ENCODE measurements around the gene TSPAN4.

The TSPAN4 gene

GRCh38 chr11:836274-836673, 6.4 kb upstream of the TSPAN4 start:
- no peak for DNase-seq (ENCODE audit: low read depth in 2 of 2)

GRCh38 chr11:836700-837099, 6.0 kb upstream of the TSPAN4 start:
- DNase-seq (ENCODE audit: low read depth in 2 of 2), result no peak

DNA sequence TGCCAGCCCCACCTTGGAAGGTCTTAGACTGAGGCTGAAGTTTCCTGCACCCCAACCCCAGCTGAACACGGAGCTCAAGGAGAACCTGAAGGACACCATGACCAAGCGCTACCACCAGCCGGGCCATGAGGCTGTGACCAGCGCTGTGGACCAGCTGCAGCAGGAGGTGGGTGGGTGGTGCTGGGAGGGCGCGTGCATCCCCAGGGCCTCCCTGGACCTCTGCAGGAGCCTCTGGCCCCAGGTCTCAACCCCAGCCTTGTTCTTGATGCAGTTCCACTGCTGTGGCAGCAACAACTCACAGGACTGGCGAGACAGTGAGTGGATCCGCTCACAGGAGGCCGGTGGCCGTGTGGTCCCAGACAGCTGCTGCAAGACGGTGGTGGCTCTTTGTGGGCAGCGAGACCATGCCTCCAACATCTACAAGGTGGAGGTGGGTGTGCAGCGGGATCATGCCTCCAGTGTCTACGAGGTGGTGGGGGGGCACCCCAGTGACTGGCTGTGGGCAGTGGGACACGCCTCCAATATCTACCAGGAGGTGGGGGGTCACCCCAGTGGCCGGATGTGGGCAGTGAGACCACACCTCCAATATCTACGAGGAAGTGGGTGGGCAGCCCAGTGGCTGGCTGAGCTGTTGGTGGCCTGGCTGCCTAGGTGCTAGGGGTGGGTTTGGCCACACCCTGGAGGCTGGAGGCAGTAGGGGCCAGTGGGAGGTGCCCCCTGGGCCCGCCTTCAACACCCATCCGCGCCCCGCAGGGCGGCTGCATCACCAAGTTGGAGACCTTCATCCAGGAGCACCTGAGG, 5.3 kb upstream of the TSPAN4 start:
- no peak for DNase-seq (ENCODE audit: low read depth in 2 of 2)

DNA sequence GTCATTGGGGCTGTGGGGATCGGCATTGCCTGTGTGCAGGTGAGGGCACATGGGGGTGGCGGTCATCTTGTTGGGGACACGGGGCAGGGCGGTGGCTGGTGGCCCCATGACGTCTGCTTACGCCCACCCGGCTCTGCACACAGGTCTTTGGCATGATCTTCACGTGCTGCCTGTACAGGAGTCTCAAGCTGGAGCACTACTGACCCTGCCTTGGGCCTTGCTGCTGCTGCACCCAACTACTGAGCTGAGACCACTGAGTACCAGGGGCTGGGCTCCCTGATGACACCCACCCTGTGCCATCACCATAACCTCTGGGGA, 4.7 kb upstream of the TSPAN4 start:
- no peak for DNase-seq (ENCODE audit: low read depth in 2 of 2)

- DNase-seq (ENCODE audit: low read depth in 2 of 2), result no peak
These were observed 4.0 kb upstream of the TSPAN4 start for GRCh38 chr11:838441-839279.

GRCh38 chr11:839280-839623, 3.4 kb upstream of the TSPAN4 start:
- no peak for DNase-seq (ENCODE audit: low read depth in 2 of 2)

GRCh38 chr11:839875-840617, 2.6 kb upstream of the TSPAN4 start:
- DNase-seq (ENCODE audit: low read depth in 2 of 2), result no peak

GRCh38 chr11:841981-842369, 677 bp upstream of the TSPAN4 start:
- no peak for DNase-seq (ENCODE audit: low read depth in 2 of 2)

DNA sequence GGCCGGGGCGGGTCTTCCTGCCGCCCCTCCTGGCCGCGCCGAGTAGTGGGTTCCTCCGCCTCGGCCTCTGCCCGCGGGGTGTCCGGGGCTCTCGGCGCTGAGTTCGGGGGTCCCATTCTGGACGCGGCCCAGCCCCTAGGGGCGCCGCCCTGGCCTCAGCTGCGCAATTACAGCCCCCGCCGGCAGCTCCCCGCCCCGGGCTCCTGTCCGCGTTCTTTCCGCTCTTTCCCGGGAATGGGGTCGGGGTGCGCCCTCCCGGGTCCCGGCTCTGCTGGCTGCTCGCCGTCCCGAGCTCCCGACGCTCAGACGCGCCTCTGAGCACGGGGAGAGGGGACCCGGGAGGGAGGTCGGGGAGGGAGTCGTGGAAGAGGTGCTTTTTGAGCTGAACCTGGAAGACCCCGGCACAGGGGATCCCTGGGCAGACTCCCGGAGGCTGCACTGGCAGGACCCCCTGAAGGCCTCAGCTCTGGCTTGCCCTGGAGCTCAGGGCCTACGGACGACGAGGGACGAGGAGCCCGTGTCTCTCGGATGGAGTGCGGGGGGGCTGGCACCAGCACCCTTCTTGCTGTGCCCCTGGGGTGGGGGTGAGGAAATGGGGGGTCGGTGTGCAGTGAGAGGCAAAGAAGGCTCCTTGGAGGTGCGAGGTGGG, 558 bp downstream of the TSPAN4 start:
- DNase-seq (ENCODE audit: low read depth in 2 of 2), result no peak

DNA sequence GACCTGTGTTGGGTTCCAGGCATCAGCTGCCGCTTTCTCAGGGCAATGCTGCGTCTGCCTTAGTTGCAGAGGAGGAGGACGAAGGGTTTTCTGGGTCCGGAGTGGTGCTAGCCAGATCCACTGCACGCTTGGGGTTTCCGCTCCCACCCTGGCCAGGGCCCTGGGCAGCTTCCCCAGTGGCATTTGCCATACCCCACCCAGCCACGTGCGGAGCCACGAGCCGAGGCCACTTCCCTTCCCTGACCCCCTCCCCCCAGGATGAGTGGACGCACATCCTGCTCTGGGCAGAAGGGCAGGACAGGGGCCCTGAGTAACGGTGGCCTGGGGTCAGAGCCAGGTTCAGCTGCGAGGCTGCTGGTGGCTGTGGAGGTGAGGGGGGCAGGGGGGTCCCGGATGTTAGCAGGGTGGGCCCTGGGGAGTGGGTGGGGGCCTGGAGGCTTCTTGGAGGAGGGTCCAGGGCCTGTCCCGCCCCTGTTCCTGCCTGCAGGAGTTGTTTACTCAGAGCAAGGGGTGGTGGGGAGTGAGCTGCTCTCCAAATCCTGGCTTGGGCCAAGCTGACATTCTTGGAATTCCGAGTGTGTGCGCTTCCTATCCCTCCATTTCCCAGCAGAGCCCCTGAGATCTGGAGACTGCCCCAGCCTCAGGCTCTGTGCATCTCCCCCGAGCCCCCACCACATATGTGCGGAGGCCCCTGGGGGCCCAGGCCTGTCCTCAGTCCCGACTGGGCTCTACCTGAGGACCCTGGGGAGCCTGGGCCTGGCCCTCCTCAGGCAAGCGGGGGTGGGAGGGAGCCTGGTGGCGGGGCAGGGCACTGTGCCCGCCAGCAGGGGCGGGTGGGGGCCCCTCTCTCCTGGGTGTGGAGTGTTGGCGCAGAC, 1.4 kb downstream of the TSPAN4 start:
- no peak for DNase-seq (ENCODE audit: low read depth in 2 of 2)

- DNase-seq (ENCODE audit: low read depth in 2 of 2), result no peak
These were observed 2.3 kb downstream of the TSPAN4 start for GRCh38 chr11:844693-845644.

DNA sequence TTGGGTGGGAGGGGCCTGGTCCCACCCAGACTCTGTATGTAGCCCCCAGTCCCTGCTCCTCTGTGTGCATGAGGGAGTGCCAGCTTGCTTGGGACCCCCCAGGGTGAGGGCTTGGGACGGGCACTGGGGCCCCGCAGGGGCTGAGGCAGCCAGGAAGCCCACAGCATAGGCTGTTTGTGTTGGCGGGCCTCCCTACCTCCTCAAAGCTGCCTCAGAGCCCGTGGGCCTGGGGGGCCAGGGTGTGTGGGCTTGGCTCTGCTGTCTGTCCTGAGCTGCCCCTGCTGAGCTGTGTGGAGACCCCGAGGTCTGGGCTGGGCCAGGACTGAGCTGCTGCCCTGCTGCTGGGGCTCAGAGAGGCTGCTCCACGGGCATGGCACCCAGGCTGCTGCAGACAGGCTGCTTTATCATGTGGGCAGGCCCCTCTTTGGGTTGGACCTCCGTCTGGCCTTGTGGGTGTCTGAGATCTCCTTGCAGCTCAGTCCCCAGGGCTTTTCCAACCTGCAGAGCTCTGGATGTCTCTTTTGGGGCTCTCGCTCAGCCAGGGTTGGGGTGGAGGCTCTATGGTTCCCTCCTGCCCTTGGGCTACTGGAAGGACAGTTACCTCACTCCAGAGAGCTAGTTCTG, 3.3 kb downstream of the TSPAN4 start:
- DNase-seq (ENCODE audit: low read depth in 2 of 2), result no peak

GRCh38 chr11:846496-847098, 3.9 kb downstream of the TSPAN4 start:
- DNase-seq (ENCODE audit: low read depth in 2 of 2), result no peak

DNA sequence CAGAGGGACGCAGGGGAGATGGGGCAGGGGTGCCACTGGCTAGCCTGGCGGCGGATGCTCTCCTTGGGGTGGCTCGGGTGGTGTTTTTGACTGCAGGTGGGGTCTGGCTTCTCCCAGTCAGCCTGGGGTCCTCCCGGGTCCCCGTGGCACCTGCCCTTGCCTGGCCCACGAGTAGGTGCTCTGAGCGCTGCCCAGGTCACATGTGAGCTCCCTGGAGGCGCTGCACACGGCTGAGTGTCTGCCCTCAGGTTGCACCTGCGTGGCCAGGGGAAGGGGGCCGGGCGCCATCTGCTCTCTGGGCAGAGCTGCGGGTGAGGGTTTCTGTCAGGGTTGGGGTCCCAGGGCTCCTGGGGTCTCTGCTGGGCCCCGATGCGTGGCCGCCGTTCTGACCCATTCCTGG, 5.2 kb downstream of the TSPAN4 start:
- DNase-seq (ENCODE audit: low read depth in 2 of 2), result no peak

DNA sequence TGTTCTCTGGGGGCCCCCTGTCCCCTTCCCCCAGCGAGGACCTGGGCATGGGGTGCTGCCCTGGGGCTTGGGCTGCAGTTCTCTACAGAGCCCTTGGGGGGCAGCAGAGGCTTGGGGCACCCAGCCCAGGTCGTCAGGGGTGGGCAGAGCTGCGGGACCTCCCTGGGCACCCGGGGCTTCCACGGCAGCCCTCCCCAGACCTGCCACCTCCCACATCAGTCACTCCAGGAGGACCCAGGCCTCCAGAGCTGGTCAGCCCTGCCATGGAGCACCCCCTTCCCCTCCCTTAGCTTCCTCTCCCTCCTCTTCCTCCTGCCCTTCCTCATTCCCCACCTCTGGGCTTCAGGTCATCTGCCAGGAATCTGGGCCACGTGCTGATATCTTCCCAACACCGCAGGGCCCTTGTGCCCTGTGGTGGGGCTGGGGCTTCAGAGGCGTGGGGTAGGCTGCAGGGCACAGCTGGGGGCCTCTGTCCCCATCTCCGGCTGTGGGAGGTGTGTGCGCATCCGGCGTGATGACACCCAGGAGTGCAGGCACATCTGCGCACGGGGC, 5.8 kb downstream of the TSPAN4 start:
- DNase-seq (ENCODE audit: low read depth in 2 of 2), result peak; percentile 27 to 58

DNA sequence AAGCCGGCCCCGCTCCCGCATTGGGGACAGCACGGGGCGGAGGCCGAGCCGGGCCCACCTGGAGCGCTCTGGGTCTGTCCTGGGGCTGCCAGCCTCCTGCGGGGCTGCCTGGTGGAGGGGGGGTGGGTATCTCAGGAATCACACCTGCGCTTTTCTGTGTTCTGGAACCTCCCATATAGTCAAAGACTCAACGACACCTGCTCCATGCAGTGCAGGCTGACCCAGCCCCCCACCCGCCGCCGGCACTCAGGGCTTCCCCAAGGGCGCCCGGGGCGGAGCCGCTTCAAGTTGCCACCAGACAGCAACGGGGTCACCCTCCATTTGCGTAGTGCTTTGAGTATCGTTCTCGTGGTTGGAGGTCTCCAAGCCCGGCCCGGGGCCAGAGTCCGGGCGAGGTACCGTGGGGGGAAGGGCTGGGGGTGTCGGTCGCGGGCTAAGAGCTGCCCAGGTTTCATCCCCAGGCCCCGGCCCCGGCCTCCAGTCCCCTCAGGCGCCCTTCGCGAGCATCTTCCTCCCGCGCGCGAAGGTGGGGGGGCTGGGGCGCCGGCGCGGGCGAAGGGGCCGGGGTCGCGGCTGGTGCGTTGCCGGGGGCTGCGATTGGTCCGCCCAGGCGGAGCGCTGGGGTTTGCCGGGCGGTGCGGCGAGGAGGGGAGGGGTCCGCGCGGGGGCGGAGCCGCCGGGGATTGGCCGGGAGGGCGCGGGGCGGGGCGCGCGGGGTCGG, 6.6 kb downstream of the TSPAN4 start:
- DNase-seq (ENCODE audit: low read depth in 2 of 2), result no peak

DNA sequence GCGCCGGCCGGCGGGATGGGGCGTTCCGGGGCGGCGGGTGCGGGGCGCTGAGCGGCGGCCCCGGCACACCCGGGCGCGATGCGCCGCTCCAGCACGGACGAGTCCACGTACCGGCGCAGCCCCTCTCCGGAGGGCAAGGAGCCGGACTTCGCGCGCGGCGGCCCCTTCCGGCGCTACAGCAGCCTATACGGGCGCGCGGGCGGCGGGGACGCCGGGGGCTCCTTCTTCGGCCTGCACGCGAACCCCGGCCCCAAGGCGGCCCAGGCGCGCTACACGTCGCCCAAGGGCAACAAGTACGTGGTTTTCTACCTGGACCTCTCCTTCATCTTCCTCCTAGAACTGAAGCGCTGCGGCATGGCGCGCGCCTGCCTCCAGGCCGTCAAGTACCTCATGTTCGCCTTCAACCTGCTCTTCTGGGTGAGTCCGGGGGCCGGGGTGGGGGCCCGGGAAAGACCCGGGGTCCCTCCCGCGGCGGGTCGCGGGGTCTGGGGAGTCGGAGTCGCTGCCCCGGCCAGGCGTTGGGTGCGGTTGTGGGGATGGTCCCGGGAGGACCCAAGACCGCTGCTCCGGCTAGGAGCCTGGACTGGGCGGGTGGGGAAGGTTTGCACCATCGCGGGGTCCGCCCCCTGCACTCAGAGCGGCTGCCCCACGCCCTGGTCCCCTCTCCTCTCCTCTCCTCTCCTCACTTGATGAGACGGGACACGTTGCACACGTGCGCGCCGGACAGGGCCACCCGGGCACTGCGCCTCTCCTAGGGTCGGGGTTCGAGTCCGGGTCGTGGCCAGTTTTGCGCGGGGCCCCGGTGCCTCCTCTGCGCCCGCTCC, 7.5 kb downstream of the TSPAN4 start:
- DNase-seq (ENCODE audit: low read depth in 2 of 2), result no peak
